ENCODE results near the gene EXOC4. TPM values are rescaled to one million over a fixed set of nuclear protein-coding genes. Genes with fewer than 3 reads are reported as not detected.

Gene EXOC4
- total and polyA plus RNA-seq, 2 of the 8 experiments (the other 6 are each of a cell fraction or from before 2014, with no cell fraction given): 27.0 to 67.3 TPM

GRCh38 chr7:133554330-133554729 lies 301.5 kb downstream of the EXOC4 start:
- POLR2A ChIA-PET (ENCODE audit: partially characterized antibody): no interaction called here
- H3K4me1 ChIP-seq (replicated peaks in 1 of 4; ENCODE audit: control insufficient read depth in 3 of 4, insufficient read depth in 4 of 4, low read length in 3 of 4): no peaks in the 10 kb centered on the region
- TF ChIP-seq ZNF274 (IDR thresholded peaks at IDR 0.05; ENCODE audit: borderline replicate concordance, extremely low read depth, low read length) (no peak), CEBPB (IDR thresholded peaks at IDR 0.05; ENCODE audit: low read depth, low read length) (no peak), POLR2AphosphoS5 (IDR thresholded peaks at IDR 0.05; ENCODE audit: low read depth, low read length) (no peak), CHD2 (IDR thresholded peaks at IDR 0.05; ENCODE audit: low read length) (no peak), PHF8 (conservative IDR thresholded peaks at IDR 0.05; ENCODE audit: low read depth, low read length) (no peak)
- no peak overlapping the region for H3K18ac ChIP-seq (ENCODE audit: extremely low read depth, low read length)
- FAIRE-seq (no peak), DNase-seq (ENCODE audit: low read depth in 1 of 2, low spot score in 2 of 2) (no peak)
- no peak overlapping the region for H2BK120ac ChIP-seq (replicated peaks; ENCODE audit: low read depth, low read length)
- H2AK5ac ChIP-seq (ENCODE audit: low read depth, low read length): no peak overlapping the region
- no peak overlapping the region for H3K14ac ChIP-seq (ENCODE audit: insufficient read length)
- H2AFZ ChIP-seq (ENCODE audit: low read length): no peak overlapping the region
- no peaks in the 10 kb centered on the region; the same call in 1 of the 2 replicates for H3K23me2 ChIP-seq (ENCODE audit: low read depth, low read length)
- no peak overlapping the region for H3K4me3 ChIP-seq (ENCODE audit: extremely low read depth in 1 of 4, insufficient read depth in 2 of 4, low read depth in 3 of 4, low read length in 4 of 4)
- no peaks in the 10 kb centered on the region for H4K20me1 ChIP-seq (replicated peaks in 1 of 2; ENCODE audit: control insufficient read depth in 1 of 2, insufficient read depth in 2 of 2, low read length in 2 of 2)
- no peaks in the 10 kb centered on the region for H3K9me3 ChIP-seq (ENCODE audit: insufficient read depth in 2 of 2, low read depth in 1 of 2, low read length in 1 of 2)
- 92% methylated on average over 2 of the region's 2 CpGs; no CpG with 5 or more reads in 1 of the 2 experiments for WGBS, 2 experiments (ENCODE audit: extremely low coverage in 1 of 2, insufficient coverage in 1 of 2, insufficient read length in 1 of 2, insufficient replicate concordance in 2 of 2, low coverage in 1 of 2, low lambda C conversion rate in 2 of 2, missing lambda C conversion rate in 1 of 2)
- H3K36me3 ChIP-seq (ENCODE audit: control insufficient read depth in 2 of 4, insufficient read depth in 4 of 4, low read length in 3 of 4): no peaks in the 10 kb centered on the region
- no peak overlapping the region for H3K4me2 ChIP-seq (ENCODE audit: insufficient read depth in 1 of 2, low read depth in 2 of 2, low read length in 2 of 2)
- no peak overlapping the region for H3K56ac ChIP-seq (replicated peaks; ENCODE audit: insufficient read length, low read depth, low read length)
- no peaks in the 10 kb centered on the region for H3K79me1 ChIP-seq (ENCODE audit: low read depth, low read length)
- H2BK5ac ChIP-seq (ENCODE audit: low read depth, low read length): no peak overlapping the region
- H3K27me3 ChIP-seq (replicated peaks in 1 of 4; ENCODE audit: control insufficient read depth in 3 of 4, extremely low read depth in 1 of 4, insufficient read depth in 3 of 4, low read length in 3 of 4): no peaks in the 10 kb centered on the region
- H2BK12ac ChIP-seq (ENCODE audit: low read depth, low read length): no peak overlapping the region
- no peak overlapping the region for H3K4ac ChIP-seq (replicated peaks; ENCODE audit: insufficient read length, low read depth, low read length)
- H3K79me2 ChIP-seq (ENCODE audit: control insufficient read depth in 1 of 2, insufficient read depth in 2 of 2, low read length in 2 of 2): no peaks in the 10 kb centered on the region
- H4K5ac ChIP-seq (ENCODE audit: insufficient read length, low read depth, low read length): no peak overlapping the region
- no peak overlapping the region for H4K8ac ChIP-seq (ENCODE audit: extremely low read depth, insufficient read depth, low read length)
- no peak overlapping the region for H4K91ac ChIP-seq (replicated peaks; ENCODE audit: insufficient read length, low read length)
- H3K27ac ChIP-seq (ENCODE audit: low read depth, low read length): no peak overlapping the region
- no peak overlapping the region for H3K23ac ChIP-seq (ENCODE audit: insufficient read length)
- CTCF ChIA-PET (ENCODE audit: partially characterized antibody): no interaction called here
- H2BK15ac ChIP-seq (ENCODE audit: low read length): no peak overlapping the region
- H2BK20ac ChIP-seq (ENCODE audit: low read length): no peak overlapping the region
- H3K9ac ChIP-seq (replicated peaks in 1 of 4; ENCODE audit: extremely low read depth in 1 of 4, low read depth in 3 of 4, low read length in 3 of 4): no peak overlapping the region
